Nephron (organoid): ENCODE results near the gene PNPLA7.
A peak's percentile ranks its signal among the peaks of the same experiment; 100 is the strongest.

Source experiments
- H3K27ac Mint-ChIP-seq, 3 experiments: 2 replicates each; pipeline ENCODE4 v1.8.0; 2020; ENCODE audit warnings: mixed read lengths in 3 of 3, mild to moderate bottlenecking in 2 of 3, moderate library complexity in 1 of 3
- H3K27me3 Mint-ChIP-seq: 2 replicates; pipeline ENCODE4 v1.8.0; 2021; ENCODE audit warnings: low read depth, mild to moderate bottlenecking, moderate library complexity, mixed read lengths
- H3K36me3 Mint-ChIP-seq: 2 replicates; pipeline ENCODE4 v1.8.0; 2020; ENCODE audit warnings: low read depth, mixed read lengths
- H3K4me1 Mint-ChIP-seq: 2 replicates; pipeline ENCODE4 v1.8.0; 2020; ENCODE audit warnings: mixed read lengths
- H3K4me3 Mint-ChIP-seq, 3 experiments: 2 replicates each; pipeline ENCODE4 v1.8.0; 2020; ENCODE audit warnings: mild to moderate bottlenecking in 3 of 3, mixed read lengths in 3 of 3, moderate library complexity in 2 of 3
- H3K9me3 Mint-ChIP-seq: 2 replicates; pipeline ENCODE4 v1.8.0; 2020; ENCODE audit warnings: mixed read lengths
- TF ChIP-seq, protein P1 (sequence below), 3 experiments: fragments of 200-600 bp; sonication (generic); IDR thresholded peaks; one replicate each; pipeline ENCODE4 v1.5.0; 2021; ENCODE audit warnings: antibody characterized with exemption in 3 of 3; ENCODE audit not compliant: unreplicated experiment in 3 of 3

PNPLA7 gene

DNA sequence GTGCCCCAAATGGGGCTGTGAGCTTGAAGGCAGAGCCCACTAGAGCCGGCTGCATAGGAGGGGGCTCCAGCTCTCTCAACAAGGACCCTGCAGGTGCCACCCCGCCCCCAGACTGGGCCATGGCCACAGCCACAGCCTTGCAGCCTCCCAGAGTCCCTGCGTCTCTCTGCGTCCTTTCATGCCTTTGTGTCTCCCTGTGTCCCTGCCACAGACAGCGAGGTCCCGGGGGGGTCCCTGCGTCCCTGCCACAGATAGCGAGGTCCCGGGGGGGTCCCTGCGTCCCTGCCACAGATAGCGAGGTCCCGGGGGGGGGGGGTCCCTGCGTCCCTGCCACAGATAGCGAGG lies 120.7 kb downstream of the PNPLA7 start:
- TF ChIP-seq, protein P1, sequence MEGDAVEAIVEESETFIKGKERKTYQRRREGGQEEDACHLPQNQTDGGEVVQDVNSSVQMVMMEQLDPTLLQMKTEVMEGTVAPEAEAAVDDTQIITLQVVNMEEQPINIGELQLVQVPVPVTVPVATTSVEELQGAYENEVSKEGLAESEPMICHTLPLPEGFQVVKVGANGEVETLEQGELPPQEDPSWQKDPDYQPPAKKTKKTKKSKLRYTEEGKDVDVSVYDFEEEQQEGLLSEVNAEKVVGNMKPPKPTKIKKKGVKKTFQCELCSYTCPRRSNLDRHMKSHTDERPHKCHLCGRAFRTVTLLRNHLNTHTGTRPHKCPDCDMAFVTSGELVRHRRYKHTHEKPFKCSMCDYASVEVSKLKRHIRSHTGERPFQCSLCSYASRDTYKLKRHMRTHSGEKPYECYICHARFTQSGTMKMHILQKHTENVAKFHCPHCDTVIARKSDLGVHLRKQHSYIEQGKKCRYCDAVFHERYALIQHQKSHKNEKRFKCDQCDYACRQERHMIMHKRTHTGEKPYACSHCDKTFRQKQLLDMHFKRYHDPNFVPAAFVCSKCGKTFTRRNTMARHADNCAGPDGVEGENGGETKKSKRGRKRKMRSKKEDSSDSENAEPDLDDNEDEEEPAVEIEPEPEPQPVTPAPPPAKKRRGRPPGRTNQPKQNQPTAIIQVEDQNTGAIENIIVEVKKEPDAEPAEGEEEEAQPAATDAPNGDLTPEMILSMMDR (IDR thresholded peaks at IDR 0.05; ENCODE audit: unreplicated experiment in 3 of 3): no peak
- Mint-ChIP-seq H3K36me3 (no peaks in the 10 kb centered on the region), H3K27me3 (no peaks in the 10 kb centered on the region), H3K9me3 (no peaks in the 10 kb centered on the region), H3K27ac (no peak overlapping the region), H3K4me3 (no peak overlapping the region), H3K4me1 (peaks cover 5% of the 10 kb centered on the region)

DNA sequence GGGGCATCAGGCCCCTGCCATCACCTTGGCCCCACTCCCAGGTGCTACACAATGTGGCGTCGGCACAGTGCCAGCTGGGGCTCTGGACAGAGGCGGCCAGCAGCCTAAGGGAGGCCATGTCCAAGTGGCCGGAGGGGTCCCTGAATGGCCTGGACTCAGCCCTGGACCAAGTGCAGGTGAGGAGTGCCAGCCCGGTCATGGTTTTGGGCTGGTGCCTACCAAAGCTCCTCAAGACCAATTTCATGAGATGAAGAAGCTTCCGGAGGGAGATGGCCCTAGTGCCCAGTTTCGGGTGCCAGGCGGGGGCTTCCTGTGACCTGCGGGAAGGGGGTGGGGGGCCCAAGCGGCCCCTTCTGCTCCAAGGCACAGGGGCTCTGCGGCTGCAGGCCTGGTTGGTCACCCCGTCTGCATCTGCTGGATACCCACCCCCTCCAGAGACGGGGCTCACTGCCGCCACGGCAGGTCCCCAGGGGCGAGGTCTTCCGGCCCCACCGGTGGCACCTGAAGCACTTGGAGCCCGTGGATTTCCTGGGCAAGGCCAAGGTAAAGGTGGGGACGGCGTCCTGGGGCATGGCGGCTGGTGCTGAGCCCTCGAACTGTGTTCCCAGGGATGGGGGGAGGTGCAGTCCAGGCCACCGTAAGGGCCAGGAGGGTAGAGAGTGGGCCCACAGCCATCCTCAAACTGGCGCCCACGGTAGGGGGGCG lies 121.2 kb downstream of the PNPLA7 start:
- H3K4me1 Mint-ChIP-seq: peaks cover 6% of the 10 kb centered on the region
- no peaks in the 10 kb centered on the region for H3K27me3 Mint-ChIP-seq
- H3K9me3 Mint-ChIP-seq: no peaks in the 10 kb centered on the region
- H3K4me3 Mint-ChIP-seq: no peak overlapping the region
- H3K27ac Mint-ChIP-seq: no peak overlapping the region
- TF ChIP-seq, protein P1 (IDR thresholded peaks at IDR 0.05; ENCODE audit: unreplicated experiment in 3 of 3): no peak
- H3K36me3 Mint-ChIP-seq: no peaks in the 10 kb centered on the region

DNA sequence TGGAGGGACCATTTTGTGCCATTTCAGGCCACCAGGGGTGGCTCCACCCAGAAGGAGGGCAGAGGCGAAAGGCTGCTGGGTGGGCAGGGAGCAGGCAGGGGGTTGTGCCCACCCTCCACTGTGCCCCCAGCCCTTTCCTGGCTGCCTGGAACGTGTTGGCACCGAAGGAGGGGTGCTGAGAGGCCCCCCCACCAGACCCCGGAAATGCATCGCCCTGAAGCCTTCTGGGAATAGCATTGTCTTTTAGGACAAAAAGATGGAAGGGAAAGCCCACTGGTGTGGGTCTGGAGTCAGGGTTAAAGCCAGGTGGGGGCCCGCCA lies 121.9 kb downstream of the PNPLA7 start:
- Mint-ChIP-seq H3K27ac (no peak overlapping the region), H3K4me3 (no peak overlapping the region), H3K9me3 (no peaks in the 10 kb centered on the region), H3K4me1 (peaks cover 6% of the 10 kb centered on the region), H3K36me3 (no peaks in the 10 kb centered on the region), H3K27me3 (no peaks in the 10 kb centered on the region)
- TF ChIP-seq, protein P1 (IDR thresholded peaks at IDR 0.05; ENCODE audit: unreplicated experiment in 3 of 3): no peak

DNA sequence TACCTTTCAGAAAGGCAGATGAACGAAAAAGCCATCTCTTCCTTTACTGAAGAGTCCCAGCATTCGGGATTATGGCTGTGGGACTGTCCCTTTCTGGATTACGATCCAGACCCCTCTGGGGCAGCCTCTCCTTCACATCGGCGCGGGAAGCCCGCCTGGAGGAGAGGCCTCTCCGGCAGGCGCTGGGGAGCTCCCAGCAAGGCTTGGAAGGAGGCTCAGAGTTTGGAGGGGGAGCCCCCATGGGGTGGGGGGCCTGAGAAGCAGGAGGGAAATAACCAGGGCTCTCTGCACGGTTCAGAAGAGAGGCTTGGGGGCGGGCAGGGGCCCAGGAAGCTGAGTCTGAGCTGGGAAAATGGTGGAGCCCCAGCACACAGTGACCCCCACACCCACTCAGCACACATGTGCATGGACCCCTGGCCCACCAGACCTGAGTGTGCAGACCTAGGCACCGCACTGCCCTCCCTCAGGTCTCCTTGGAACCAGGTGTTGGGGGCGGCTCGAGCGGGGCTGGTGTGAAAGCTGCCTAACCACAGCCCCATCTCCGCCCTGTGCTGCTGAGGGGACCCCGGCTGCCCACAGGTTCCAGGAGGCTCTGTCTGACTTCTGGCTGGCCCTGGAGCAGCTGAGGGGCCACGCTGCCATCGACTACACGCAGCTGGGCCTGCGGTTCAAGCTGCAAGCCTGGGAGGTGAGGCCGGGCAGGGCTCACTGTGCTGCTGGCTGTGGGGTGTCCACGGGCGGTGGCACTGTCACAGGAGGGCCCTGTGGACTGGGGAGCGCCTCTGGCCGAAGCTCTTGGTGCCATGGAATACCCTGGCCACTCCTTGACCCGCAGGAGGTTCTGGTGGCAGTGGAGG lies 122.5 kb downstream of the PNPLA7 start:
- no peaks in the 10 kb centered on the region for H3K36me3 Mint-ChIP-seq
- TF ChIP-seq, protein P1 (IDR thresholded peaks at IDR 0.05; ENCODE audit: unreplicated experiment in 3 of 3): no peak

DNA sequence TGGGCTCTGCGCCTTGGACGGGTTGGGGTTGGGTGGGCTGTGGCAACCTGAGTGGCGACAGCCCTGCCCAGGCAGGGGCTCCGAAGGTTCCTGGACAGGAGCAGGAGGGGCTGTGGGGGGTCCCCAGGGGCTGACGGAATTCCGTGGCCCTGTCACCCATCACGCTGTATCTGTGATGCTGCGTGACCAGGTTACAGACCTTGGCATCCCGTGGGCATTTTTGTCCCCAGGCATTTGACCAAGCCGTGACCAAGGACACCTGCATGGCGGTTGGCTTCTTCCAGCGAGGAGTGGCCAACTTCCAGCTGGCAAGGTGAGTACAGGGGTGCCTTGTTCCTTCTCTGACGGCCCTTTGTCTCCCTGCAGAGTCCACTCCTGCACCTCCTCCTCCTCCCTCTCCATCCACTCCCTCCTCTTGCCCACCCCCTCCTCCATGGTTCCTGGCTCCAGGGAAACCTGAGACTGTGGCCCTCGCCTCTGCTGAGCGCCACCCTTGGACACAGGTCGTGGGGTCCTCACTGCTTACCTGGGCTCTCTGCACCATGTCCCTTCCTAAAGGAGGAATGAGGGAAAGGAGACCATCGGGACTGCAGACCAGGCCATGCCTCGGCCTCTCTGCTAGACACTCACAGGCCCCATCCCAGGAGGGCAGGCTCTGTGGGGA lies 124.1 kb downstream of the PNPLA7 start:
- TF ChIP-seq, protein P1 (IDR thresholded peaks at IDR 0.05; ENCODE audit: unreplicated experiment in 3 of 3): no peak
- Mint-ChIP-seq H3K4me3 (peak overlapping the region in 1 of 3 experiments; percentile 27), H3K27ac (no peak overlapping the region), H3K27me3 (no peaks in the 10 kb centered on the region), H3K4me1 (peaks cover 11% of the 10 kb centered on the region), H3K9me3 (no peaks in the 10 kb centered on the region), H3K36me3 (no peaks in the 10 kb centered on the region)

More for the DNA sequence above, 122.5 kb downstream of the PNPLA7 start:
- H3K4me1 Mint-ChIP-seq: peaks cover 6% of the 10 kb centered on the region
- no peak overlapping the region for H3K27ac Mint-ChIP-seq
- no peaks in the 10 kb centered on the region for H3K9me3 Mint-ChIP-seq
- H3K27me3 Mint-ChIP-seq: no peaks in the 10 kb centered on the region
- H3K4me3 Mint-ChIP-seq: no peak overlapping the region
